ENCODE results near the gene TRAF6. TPM values are rescaled to one million over a fixed set of nuclear protein-coding genes. Genes with fewer than 3 reads are reported as not detected.

TRAF6 gene
- total RNA-seq, 4 donors from 2014 or later = 12.6 to 18.7 (median 18.6) TPM

DNA sequence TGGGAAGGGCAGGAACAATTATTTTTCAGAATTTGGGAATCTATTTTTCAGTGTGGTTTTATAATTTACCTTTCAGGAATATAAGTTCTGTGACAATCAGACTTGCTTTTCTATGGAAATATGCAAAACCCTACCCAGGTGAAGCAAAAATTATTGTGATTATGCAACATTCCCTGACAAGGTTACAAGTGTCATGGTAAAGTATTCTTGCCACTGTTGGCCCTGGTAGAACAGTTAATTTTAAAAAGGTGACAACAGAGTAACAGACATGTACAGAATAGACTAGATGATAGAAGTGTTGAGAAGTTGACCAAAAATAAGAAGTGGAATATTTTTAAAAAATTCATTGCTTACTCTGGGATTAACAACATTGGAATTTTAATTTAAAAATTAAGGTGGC is 29.2 kb downstream of the TRAF6 start:
- DNase-seq (ENCODE audit: low spot score in 2 of 2) = no peak
- no peak for TF ChIP-seq EP300 (IDR thresholded peaks at IDR 0.05)
- TF ChIP-seq POLR2A (IDR thresholded peaks at IDR 0.05) = no peak
- TF ChIP-seq, protein P1, sequence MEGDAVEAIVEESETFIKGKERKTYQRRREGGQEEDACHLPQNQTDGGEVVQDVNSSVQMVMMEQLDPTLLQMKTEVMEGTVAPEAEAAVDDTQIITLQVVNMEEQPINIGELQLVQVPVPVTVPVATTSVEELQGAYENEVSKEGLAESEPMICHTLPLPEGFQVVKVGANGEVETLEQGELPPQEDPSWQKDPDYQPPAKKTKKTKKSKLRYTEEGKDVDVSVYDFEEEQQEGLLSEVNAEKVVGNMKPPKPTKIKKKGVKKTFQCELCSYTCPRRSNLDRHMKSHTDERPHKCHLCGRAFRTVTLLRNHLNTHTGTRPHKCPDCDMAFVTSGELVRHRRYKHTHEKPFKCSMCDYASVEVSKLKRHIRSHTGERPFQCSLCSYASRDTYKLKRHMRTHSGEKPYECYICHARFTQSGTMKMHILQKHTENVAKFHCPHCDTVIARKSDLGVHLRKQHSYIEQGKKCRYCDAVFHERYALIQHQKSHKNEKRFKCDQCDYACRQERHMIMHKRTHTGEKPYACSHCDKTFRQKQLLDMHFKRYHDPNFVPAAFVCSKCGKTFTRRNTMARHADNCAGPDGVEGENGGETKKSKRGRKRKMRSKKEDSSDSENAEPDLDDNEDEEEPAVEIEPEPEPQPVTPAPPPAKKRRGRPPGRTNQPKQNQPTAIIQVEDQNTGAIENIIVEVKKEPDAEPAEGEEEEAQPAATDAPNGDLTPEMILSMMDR (IDR thresholded peaks at IDR 0.05) = no peak
- no peak for TF ChIP-seq POLR2AphosphoS5 (IDR thresholded peaks at IDR 0.05)
- H3K4me1 ChIP-seq = peaks cover 9% of the 10 kb centered on the region

DNA sequence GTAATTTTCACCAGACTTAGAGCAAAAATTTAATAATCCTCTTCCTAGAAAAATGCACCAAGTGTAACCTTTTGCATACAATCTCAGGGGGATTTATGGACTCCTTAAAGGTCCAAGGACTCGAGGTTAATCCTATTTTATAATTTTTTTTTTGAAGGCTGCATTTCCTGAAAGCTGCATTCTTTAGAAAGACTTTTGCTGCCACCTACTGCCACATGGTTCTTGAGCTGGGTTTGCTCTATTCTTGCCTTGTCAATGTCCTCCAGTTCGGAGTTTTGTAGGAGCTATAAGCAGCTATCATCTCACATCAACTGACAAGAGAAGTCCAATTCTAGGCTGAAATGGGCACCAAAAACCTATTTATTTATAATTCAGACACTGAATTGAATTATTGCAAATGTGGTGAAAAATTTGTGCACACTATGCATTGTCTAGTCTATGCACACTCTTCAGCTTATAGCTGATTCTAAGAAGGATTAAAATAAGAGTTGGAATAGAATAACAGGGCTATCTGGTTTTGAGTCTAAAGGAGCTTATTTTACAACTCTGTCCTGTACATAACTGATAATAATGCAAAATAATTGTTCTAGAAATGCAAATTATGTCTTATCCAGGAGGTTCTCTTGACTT is 31.3 kb downstream of the TRAF6 start:
- Histone ChIP-seq H3K4me3 (no peak overlapping the region), H3K27me3 (no peaks in the 10 kb centered on the region), H3K9me3 (no peaks in the 10 kb centered on the region), H3K4me1 (peaks cover 9% of the 10 kb centered on the region), H3K27ac (no peak overlapping the region), H3K36me3 (peaks cover 4% of the 10 kb centered on the region)
- DNase-seq (ENCODE audit: low spot score in 2 of 2) = no peak
- TF ChIP-seq POLR2A (IDR thresholded peaks at IDR 0.05) (no peak), POLR2AphosphoS5 (IDR thresholded peaks at IDR 0.05) (no peak), EP300 (IDR thresholded peaks at IDR 0.05) (no peak)
- TF ChIP-seq, protein P1 (IDR thresholded peaks at IDR 0.05) = peak; percentile 5 to 34
- 25% methylated on average over 2 of the region's 2 CpGs for whole genome bisulfite sequencing

More for the DNA sequence above, 29.2 kb downstream of the TRAF6 start:
- no peaks in the 10 kb centered on the region for H3K9me3 ChIP-seq
- no peak overlapping the region for H3K4me3 ChIP-seq
- H3K27me3 ChIP-seq = no peaks in the 10 kb centered on the region
- H3K27ac ChIP-seq = no peak overlapping the region
- peaks cover 22% of the 10 kb centered on the region for H3K36me3 ChIP-seq

DNA sequence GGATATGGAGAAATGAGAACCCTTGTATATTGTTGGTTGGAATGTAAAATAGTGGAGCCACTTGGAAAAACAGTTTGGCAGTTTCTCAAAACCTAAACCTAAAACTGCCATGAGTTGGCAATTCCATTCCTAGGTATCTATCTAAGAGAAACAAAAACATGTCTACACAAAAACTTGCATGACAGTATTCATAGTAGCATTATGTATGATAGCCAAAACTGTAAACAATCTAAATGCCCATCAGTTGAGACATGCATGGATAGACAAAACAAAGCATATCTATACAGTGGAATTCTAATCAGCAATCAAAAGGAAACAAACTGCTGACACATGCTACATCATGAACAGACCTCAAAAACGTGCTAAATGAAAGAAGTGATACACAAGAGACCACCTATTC is 34.9 kb downstream of the TRAF6 start:
- WGBS = 33% methylated on average over 1 of the region's 1 CpG
- TF ChIP-seq POLR2A (IDR thresholded peaks at IDR 0.05) = no peak
- TF ChIP-seq, protein P1 (IDR thresholded peaks at IDR 0.05) = no peak
- no peak for TF ChIP-seq POLR2AphosphoS5 (IDR thresholded peaks at IDR 0.05)
- TF ChIP-seq EP300 (IDR thresholded peaks at IDR 0.05) = no peak
- no peak overlapping the region for H3K4me3 ChIP-seq
- DNase-seq (ENCODE audit: low spot score in 2 of 2) = no peak
- H3K27ac ChIP-seq = no peak overlapping the region
- no peaks in the 10 kb centered on the region for H3K27me3 ChIP-seq
- H3K36me3 ChIP-seq = no peaks in the 10 kb centered on the region
- H3K9me3 ChIP-seq = no peaks in the 10 kb centered on the region
- peaks cover 13% of the 10 kb centered on the region for H3K4me1 ChIP-seq

DNA sequence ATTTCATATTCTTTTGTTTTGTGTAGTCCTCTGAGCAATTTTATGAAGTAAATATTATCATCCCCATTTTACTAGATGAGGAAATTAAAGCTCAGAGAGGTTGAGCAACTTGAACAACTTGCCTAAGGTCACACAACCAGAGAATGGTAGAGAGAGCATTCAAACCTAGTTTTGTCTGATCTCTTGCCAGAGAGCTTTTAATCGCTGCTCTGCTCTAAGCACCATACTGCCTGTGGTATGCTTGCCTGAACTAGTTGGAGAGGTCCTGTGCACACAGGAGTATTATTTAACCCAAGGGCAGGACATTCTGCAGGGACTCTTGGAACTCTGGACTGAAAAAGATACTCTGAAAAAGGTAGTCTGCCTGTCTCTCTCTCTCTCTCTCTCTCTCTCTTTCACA is 38.5 kb downstream of the TRAF6 start:
- no peaks in the 10 kb centered on the region for H3K36me3 ChIP-seq
- no peak overlapping the region for H3K4me3 ChIP-seq
- no peaks in the 10 kb centered on the region for H3K9me3 ChIP-seq
- no peak for DNase-seq (ENCODE audit: low spot score in 2 of 2)
- 46% methylated on average over 1 of the region's 1 CpG for WGBS
- TF ChIP-seq, protein P1 (IDR thresholded peaks at IDR 0.05) = no peak
- no peak for TF ChIP-seq EP300 (IDR thresholded peaks at IDR 0.05)
- no peak for TF ChIP-seq POLR2AphosphoS5 (IDR thresholded peaks at IDR 0.05)
- TF ChIP-seq POLR2A (IDR thresholded peaks at IDR 0.05) = no peak
- no peaks in the 10 kb centered on the region for H3K27me3 ChIP-seq
- H3K27ac ChIP-seq = no peak overlapping the region
- H3K4me1 ChIP-seq = peaks cover 20% of the 10 kb centered on the region

DNA sequence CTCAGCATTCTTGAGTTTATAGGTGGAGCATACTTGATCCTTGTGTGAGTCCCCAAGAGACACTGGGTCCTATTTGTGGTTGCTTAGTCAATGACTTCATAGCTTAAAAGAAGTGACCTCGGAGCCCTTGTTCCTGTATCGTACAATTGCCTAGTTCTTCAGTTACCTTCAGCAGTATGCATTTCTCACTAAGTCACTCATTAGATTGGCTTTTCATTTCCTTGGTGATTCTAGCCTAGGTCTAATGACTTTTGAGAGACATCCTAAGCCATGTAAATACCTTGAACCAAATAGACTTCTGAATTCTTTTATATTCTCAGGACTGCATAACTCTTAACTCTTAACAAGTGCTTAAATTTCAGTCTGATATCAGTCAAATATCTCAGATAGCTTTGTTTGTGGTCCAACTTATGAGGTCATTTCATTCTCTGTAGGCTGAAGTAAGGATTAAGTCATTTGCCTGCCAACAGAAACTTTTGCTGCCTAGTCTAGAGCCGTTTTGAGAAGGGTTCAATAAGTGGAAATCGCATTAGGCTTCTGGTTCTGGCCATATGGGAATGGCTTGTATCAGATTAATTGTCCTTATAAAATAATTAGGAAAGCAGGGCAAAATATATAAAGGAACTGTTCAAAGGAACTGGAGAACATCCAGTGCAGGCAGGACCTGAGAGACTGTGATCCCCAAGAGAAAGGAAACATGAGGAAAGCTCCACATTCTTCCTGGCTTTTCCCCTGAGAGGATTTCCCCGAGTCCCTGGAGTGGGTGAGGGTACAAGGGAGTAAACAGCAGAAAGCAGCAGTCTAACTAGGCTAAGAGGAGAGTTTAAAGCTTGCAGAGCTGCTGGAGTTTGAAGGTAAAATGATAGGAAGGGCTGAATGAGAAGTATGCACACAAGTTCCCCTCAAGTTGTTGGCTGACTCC is 39.9 kb downstream of the TRAF6 start:
- Histone ChIP-seq H3K27ac (no peak overlapping the region), H3K4me3 (no peak overlapping the region)

More for the DNA sequence above, 39.9 kb downstream of the TRAF6 start:
- H3K27me3 ChIP-seq = no peaks in the 10 kb centered on the region
- TF ChIP-seq POLR2A (IDR thresholded peaks at IDR 0.05) (no peak), POLR2AphosphoS5 (IDR thresholded peaks at IDR 0.05) (no peak), EP300 (IDR thresholded peaks at IDR 0.05) (no peak)
- TF ChIP-seq, protein P1 (IDR thresholded peaks at IDR 0.05) = no peak
- peaks cover 20% of the 10 kb centered on the region for H3K4me1 ChIP-seq
- 59% methylated on average over 5 of the region's 5 CpGs for WGBS
- H3K36me3 ChIP-seq = no peaks in the 10 kb centered on the region
- DNase-seq (ENCODE audit: low spot score in 2 of 2) = no peak
- H3K9me3 ChIP-seq = no peaks in the 10 kb centered on the region

Data from suprapubic skin (tissue), 4 donors.